DMS53 treated with DMSO at 0.1 percent for 48 hours (cell line): ENCODE data around the gene B3GNT3.

Experiments used
- DNase-seq: peaks from one replicate; lab custom pipeline; 2025; ENCODE audit not compliant: unreplicated experiment; lab: John Stamatoyannopoulos, UW

Gene B3GNT3

DNA sequence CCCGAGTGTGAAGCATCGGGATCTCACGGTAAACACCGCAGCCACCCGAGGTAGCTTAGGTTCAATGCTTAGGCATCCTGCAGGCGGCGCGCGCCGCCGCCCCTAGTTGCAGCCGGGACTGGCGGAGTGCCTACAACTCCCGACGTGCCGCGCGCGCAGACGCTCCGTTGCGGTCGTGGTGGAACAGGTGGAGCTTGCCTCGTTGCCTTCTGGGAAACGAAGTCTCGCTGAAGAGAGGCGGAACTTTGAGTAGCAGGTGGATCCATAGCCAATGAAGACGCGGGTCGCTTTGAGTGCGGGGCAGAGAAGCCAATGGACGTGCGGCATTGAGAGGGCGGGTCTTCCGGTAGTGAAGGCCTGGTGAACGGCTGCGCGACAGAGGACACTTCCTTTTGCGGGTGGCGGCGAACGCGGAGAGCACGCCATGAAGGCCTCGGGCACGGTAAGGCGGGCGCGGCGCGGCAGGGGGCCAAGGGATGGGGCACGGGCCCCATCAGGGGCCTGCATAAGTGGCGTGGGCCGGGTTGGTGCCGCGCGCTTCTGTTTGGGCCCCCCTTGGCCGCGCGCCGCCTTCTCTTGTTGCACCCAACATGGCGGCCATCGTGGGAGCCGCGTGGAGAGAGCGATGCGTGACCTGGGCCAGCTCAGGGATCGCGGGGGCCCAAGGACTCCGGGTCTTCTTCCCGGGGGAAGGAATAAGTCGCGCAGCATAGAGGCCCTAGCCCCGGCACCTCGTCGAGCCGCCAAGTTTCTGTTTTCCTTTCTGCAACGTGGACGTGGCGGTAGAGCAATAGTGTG is 64.8 kb downstream of the B3GNT3 start, which contains the start of gene RPL18A:
RPL18A (plus strand) TSS at position 378 of the 798 bp plus-strand sequence; CDS start at position 425, 47 bp downstream.
- DNase-seq, result peak; percentile 96

DNA sequence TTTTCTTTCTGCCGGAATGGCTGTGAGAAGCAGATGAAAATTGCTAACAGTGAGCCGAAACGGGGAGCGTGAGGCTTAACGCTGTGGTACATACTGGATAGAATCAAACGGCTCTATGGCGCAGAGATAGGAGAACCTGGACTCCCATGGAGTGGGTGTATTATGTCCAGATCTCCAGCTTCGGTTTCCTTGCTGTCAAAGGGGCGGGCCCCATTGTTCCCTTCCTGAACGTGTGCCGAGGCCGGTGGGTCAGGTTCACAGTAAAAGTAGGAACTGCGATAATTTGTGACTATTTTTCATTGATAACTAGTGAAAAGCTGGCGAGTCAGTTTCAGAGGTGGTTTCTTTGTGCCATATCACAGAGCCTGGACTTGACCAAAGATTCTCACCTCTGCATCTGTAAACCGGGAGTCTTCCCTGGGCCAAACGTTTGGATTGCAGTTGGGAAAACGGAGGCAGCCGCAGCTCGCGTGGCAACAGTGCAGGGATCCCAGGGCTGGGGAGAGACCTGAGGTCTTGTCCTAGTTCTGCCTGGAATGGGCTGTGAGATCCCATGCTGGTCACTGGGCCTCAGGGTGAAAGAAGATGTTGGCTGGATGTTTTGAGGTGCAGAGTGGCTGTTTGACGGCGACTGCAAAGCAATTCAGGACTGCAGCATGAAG is 65.5 kb downstream of the B3GNT3 start:
- no peak for DNase-seq

DNA sequence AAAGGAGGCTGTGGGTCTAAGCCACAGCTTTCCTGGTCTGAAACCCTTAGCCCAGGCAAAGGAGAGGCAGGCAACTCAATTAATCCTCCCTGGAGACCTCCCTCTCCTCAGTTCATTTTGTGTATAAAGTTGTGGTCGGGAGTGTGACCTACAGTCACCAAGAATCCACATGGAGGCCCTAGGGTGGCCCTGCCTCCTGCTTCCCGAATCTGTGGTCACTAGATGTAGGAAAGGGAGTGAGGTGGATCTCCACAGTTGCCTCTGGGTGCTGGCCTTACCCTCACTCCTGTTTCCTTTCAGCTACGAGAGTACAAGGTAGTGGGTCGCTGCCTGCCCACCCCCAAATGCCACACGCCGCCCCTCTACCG is 66.0 kb downstream of the B3GNT3 start:
- no peak for DNase-seq

DNA sequence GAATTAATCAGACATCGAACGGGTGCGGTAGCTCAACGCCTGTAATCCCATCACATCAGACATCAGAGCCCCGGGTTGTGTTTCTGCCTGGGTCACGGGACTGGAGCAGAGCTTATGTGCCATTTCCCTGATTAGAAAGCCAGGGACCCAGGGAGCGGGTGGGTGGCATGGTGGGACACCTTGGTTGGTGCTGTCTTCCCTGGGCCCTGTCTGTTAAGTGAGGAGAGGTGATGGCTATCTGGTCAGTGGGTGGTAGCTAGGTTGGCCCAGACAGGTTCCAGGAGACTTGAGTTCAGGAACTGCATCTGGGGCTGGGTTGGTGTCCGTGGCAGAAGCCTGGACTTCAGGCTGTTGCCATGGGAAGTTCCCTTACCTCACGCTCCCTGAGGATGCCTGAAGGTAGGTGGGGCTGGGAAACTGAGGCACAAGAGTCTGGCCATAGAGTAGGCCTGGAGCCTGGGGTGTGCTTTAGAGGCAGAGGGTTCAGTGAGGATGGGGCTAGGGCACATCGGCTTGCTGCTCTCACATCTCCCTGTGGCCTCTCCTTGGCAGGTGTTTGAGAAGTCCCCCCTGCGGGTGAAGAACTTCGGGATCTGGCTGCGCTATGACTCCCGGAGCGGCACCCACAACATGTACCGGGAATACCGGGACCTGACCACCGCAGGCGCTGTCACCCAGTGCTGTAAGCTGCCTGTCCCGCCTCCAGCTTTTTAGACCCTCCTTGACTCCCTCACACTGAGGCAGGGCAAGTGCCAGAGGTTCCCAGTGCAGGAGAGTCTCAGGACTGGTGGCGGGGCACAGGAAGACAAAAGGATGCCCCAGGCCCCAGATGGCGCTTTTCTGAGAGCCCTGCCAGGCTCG is 66.8 kb downstream of the B3GNT3 start:
- no peak for DNase-seq

DNA sequence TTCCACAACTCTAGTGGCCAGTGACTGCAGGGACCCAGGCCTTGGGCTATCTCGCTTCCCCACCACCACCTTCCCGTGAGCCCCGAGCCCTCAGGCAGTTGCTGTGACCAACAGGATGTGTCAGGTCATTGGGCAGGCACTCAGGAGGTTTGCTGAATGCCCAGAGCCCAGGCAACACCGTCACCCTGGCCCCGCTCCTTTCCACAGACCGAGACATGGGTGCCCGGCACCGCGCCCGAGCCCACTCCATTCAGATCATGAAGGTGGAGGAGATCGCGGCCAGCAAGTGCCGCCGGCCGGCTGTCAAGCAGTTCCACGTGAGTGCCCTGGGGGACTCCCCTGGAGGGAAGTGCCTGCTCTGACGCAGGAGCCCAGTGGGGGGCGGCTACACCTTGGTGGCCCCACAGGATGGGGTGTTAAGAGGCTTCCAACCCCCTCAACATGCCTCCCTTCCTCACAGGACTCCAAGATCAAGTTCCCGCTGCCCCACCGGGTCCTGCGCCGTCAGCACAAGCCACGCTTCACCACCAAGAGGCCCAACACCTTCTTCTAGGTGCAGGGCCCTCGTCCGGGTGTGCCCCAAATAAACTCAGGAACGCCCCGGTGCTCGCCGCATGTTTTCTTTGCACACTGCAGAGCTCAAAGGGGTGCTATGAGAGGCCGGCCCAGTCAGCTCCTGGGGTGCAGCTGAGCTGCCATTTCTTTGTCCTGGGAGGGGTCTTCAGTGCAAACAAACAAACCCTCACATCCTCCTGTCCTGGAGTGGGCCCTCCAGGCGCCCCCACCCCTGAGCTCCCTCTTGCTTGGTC is 68.0 kb downstream of the B3GNT3 start:
- DNase-seq, result no peak
